DND-41 (cell line): ENCODE measurements around the gene RRP1.

Source experiments
- ATAC-seq: fragments of 200-7000 bp; cut with Tn5 transposase; 3 replicates; pipeline ENCODE4 v1.9.1; 2021; ENCODE audit warnings: low read depth; ENCODE audit not compliant: insufficient read depth
- DNase-seq: peaks from one replicate; pipeline ENCODE4 v3.0.0-alpha.2; 2020
- H2AFZ ChIP-seq: 2 replicates; pipeline ENCODE4 v1.6.0; 2012; ENCODE audit warnings: low read depth, low read length
- H3K27ac ChIP-seq: 2 replicates; pipeline ENCODE4 v1.5.1; 2012; ENCODE audit warnings: low read length, inconsistent platforms
- H3K27me3 ChIP-seq: fragments of 200-600 bp; sonication (generic); 2 replicates; pipeline ENCODE4 v1.6.0; 2012; ENCODE audit warnings: low read length, mild to moderate bottlenecking, inconsistent platforms; ENCODE audit not compliant: insufficient read depth, poor library complexity
- H3K36me3 ChIP-seq: 2 replicates; pipeline ENCODE4 v1.5.1; 2012; ENCODE audit warnings: low read length, inconsistent platforms; ENCODE audit not compliant: insufficient read depth
- H3K4me1 ChIP-seq: 2 replicates; pipeline ENCODE4 v1.5.1; 2012; ENCODE audit warnings: mild to moderate bottlenecking, low read length; ENCODE audit not compliant: insufficient read depth
- H3K4me2 ChIP-seq: 2 replicates; pipeline ENCODE4 v1.6.0; 2012; ENCODE audit warnings: mild to moderate bottlenecking, moderate library complexity, low read length, inconsistent platforms; ENCODE audit not compliant: insufficient read depth
- H3K4me3 ChIP-seq, 2 experiments: fragments of 200-600 bp in 1 of 2; shearing (Covaris generic) in 1 of 2; 2 replicates each; pipeline ENCODE4 v1.5.1; 2012 to 2016; ENCODE audit warnings: inconsistent platforms in 2 of 2, low read length in 2 of 2, mild to moderate bottlenecking in 2 of 2, low read depth in 1 of 2, moderate library complexity in 1 of 2
- H3K79me2 ChIP-seq: 2 replicates; pipeline ENCODE4 v1.6.0; 2012; ENCODE audit warnings: low read length, inconsistent platforms; ENCODE audit not compliant: insufficient read depth
- H3K9ac ChIP-seq: 2 replicates; pipeline ENCODE4 v1.6.0; 2012; ENCODE audit warnings: low read depth, mild to moderate bottlenecking, inconsistent platforms, low read length, moderate library complexity
- H3K9me3 ChIP-seq: 2 replicates; pipeline ENCODE4 v1.5.1; 2012; ENCODE audit warnings: low read length, moderate library complexity, mild to moderate bottlenecking, inconsistent platforms; ENCODE audit not compliant: insufficient read depth, severe bottlenecking
- H4K20me1 ChIP-seq: 2 replicates; pipeline ENCODE4 v1.6.0; 2012; ENCODE audit warnings: low read length; ENCODE audit not compliant: insufficient read depth
- EZH2 ChIP-seq: IDR thresholded peaks from 3 replicates; pipeline ENCODE4 v1.6.1; 2012; ENCODE audit warnings: borderline replicate concordance, low read depth, mild to moderate bottlenecking, moderate library complexity, low read length, inconsistent platforms; ENCODE audit not compliant: severe bottlenecking
- TF ChIP-seq, protein P1 (sequence below): IDR thresholded peaks from 2 replicates; pipeline ENCODE4 v1.5.1; 2012; ENCODE audit warnings: borderline replicate concordance, low read length, moderate library complexity, mild to moderate bottlenecking; ENCODE audit not compliant: poor library complexity, severe bottlenecking; ENCODE audit errors: extremely low read depth

Gene RRP1

DNA sequence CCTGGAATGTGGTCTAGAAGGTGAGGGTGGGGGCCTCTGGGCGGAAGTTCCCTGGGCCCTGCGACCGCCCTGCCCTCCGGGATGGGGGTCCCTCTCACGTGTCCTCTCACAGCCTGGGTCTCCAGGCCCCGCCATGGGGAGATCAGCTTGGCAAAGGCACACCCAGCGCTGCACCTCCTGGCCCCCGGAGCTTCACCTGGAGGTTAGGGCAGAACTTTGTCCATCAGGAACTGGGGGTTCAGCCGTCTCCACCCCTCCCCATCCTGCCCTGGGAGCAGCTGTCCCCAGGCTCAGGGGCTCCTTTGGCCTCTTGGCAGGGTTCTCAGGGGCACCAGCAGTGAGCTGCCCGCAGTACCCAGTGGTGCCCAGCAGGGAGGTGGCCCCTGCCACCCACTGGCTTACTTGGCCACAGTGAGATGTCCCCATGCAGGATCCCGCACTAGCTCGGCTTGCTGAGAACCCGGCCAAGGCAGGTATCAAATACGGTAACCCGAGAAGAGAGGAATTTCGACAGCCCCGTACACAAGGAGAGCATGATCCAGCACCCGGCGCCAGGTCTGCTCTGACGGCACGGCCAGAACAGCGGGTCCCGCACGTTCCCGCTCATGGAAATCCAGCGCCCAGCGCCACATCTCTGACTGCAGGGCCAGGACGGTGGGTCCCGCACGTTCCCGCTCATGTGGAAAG lies 36.7 kb downstream of the RRP1 start:
- TF ChIP-seq, protein P1, sequence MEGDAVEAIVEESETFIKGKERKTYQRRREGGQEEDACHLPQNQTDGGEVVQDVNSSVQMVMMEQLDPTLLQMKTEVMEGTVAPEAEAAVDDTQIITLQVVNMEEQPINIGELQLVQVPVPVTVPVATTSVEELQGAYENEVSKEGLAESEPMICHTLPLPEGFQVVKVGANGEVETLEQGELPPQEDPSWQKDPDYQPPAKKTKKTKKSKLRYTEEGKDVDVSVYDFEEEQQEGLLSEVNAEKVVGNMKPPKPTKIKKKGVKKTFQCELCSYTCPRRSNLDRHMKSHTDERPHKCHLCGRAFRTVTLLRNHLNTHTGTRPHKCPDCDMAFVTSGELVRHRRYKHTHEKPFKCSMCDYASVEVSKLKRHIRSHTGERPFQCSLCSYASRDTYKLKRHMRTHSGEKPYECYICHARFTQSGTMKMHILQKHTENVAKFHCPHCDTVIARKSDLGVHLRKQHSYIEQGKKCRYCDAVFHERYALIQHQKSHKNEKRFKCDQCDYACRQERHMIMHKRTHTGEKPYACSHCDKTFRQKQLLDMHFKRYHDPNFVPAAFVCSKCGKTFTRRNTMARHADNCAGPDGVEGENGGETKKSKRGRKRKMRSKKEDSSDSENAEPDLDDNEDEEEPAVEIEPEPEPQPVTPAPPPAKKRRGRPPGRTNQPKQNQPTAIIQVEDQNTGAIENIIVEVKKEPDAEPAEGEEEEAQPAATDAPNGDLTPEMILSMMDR: no peak

DNA sequence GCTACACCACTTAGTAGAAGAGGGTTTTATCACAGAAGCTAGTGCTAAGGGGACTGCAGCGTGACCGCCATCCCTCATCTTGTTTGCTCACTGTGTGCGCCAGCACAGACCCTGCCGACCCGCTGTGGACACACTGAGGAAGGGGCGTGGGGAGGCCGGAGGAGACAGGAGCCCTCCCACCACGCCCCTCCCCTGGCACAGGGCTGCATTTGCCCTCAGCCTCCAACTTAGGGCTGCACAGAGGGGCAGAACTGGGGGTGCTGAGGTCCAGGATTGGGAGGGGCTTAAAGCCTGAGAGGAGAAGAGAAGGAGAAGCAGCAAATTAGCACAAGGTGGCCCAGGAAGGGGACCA lies 37.2 kb downstream of the RRP1 start:
- TF ChIP-seq, protein P1: no peak
- TF ChIP-seq EZH2: no peak

More for the DNA sequence above, 36.7 kb downstream of the RRP1 start:
- Histone ChIP-seq H3K4me3 (no peak overlapping the region), H3K36me3 (no peaks in the 10 kb centered on the region), H3K79me2 (no peaks in the 10 kb centered on the region), H4K20me1 (no peaks in the 10 kb centered on the region), H3K9me3 (no peaks in the 10 kb centered on the region), H3K4me1 (no peaks in the 10 kb centered on the region), H3K9ac (no peak overlapping the region), H3K27me3 (no peaks in the 10 kb centered on the region), H2AFZ (no peak overlapping the region), H3K27ac (no peak overlapping the region), H3K4me2 (no peak overlapping the region)
- DNase-seq (no peak), ATAC-seq (0 out of 3 replicates have a peak, but pooled peaks have one; percentile 44)

DNA sequence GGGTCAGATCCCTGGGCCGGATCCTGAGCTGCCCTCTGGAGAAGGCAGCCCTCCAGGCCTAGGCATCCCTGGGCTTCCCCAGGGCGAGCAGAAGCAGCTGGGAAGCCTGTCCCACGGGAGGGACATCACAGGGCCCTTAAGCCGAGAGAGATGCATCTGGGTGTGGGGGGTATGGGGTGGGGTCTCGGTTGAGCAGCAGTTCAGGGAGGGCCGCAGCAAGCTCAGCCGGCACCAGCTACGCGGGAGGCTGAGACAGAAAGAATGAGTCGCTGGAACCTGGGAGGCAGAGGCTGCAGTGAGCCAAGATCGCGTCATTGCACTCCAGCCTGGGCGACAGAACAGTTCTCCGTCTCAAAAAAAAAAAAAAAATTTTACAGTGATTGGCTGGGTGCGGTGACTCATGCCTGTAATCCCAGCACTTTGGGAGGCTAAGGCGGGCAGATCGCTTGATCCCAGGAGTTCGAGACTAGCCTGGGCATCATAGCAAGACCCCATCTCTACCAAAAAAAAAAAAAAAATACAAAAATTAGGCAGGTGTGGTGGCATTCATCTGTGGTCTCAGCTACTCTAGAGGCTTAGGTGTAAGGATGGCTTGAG lies 37.7 kb downstream of the RRP1 start:
- DNase-seq (no peak), ATAC-seq (no peak)
- Histone ChIP-seq H4K20me1 (no peaks in the 10 kb centered on the region), H3K9ac (no peak overlapping the region), H3K4me3 (no peak overlapping the region), H3K79me2 (no peaks in the 10 kb centered on the region), H2AFZ (no peak overlapping the region), H3K27ac (no peak overlapping the region), H3K4me1 (no peaks in the 10 kb centered on the region), H3K9me3 (no peaks in the 10 kb centered on the region), H3K4me2 (no peak overlapping the region), H3K36me3 (no peaks in the 10 kb centered on the region), H3K27me3 (no peaks in the 10 kb centered on the region)
- no peak for TF ChIP-seq EZH2
- TF ChIP-seq, protein P1: no peak

More for the DNA sequence above, 37.2 kb downstream of the RRP1 start:
- Histone ChIP-seq H3K4me1 (no peaks in the 10 kb centered on the region), H3K4me2 (no peak overlapping the region), H4K20me1 (no peaks in the 10 kb centered on the region), H3K27me3 (no peaks in the 10 kb centered on the region), H3K79me2 (no peaks in the 10 kb centered on the region), H3K36me3 (no peaks in the 10 kb centered on the region), H3K27ac (no peak overlapping the region), H3K9me3 (no peaks in the 10 kb centered on the region), H2AFZ (no peak overlapping the region), H3K9ac (no peak overlapping the region), H3K4me3 (no peak overlapping the region)
- no peak for DNase-seq
- no peak for ATAC-seq
